ENCODE measurements around the gene SAE1.

- TF ChIP-seq, protein P1, sequence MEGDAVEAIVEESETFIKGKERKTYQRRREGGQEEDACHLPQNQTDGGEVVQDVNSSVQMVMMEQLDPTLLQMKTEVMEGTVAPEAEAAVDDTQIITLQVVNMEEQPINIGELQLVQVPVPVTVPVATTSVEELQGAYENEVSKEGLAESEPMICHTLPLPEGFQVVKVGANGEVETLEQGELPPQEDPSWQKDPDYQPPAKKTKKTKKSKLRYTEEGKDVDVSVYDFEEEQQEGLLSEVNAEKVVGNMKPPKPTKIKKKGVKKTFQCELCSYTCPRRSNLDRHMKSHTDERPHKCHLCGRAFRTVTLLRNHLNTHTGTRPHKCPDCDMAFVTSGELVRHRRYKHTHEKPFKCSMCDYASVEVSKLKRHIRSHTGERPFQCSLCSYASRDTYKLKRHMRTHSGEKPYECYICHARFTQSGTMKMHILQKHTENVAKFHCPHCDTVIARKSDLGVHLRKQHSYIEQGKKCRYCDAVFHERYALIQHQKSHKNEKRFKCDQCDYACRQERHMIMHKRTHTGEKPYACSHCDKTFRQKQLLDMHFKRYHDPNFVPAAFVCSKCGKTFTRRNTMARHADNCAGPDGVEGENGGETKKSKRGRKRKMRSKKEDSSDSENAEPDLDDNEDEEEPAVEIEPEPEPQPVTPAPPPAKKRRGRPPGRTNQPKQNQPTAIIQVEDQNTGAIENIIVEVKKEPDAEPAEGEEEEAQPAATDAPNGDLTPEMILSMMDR (IDR thresholded peaks at IDR 0.05; ENCODE audit: poor library complexity) = no peak
- no peak for TF ChIP-seq EZH2 (IDR thresholded peaks at IDR 0.05; ENCODE audit: borderline replicate concordance)
- no peak for TF ChIP-seq EZH2phosphoT487 (IDR thresholded peaks at IDR 0.05; ENCODE audit: low read depth, severe bottlenecking, unreplicated experiment)
These were observed 36.8 kb upstream of the SAE1 start for GRCh38 chr19:47093841-47094240.

Data from hepatocyte (in vitro differentiated cells).